ENCODE measurements around the gene PACSIN2.

Gene PACSIN2

GRCh38 chr22:42932197-42932519, 82.8 kb downstream of the PACSIN2 start:
- no peak for TF ChIP-seq CTCF (conservative IDR thresholded peaks at IDR 0.05; ENCODE audit: control insufficient read depth, insufficient read depth, low read depth, low read length)
- DNase-seq (ENCODE audit: low read depth), result no peak
- H3K4me3 ChIP-seq (ENCODE audit: control insufficient read depth, low read depth, low read length), result no peak overlapping the region

- no peak overlapping the region for H3K4me3 ChIP-seq (ENCODE audit: control insufficient read depth, low read depth, low read length)
- peak; percentile 77 for DNase-seq (ENCODE audit: low read depth)
- TF ChIP-seq CTCF (conservative IDR thresholded peaks at IDR 0.05; ENCODE audit: control insufficient read depth, insufficient read depth, low read depth, low read length), result no peak
These were observed 83.3 kb downstream of the PACSIN2 start for GRCh38 chr22:42931421-42932196.

DNA sequence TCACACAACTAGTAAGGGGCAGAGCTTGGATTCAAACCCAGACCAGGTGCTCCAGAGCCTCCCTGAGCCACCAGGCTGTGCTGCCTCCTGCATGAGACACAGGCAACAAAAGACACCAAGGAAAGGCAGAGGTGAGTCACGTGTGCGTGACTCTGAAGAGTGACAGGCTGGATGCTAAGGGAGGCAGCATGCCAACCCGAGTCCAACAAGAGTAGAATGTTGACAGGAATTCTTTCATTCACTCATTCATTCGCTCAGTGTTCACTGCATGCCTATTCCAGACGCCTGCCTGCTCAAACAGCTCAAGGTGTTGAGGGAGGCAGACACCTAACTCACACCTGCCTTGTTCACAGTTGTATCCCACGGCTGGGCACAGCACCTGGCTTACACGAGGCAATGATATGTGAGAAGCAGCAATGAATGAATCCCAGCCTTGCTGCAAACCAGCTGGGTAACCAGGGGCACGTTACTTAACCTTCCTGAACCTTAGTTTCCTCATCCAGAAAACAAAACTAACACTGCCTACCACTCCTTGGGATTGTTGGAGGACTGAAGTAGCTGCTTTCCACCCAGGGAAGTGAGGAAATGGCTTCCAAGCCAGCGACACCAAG, 84.0 kb downstream of the PACSIN2 start:
- no peak overlapping the region for H3K4me3 ChIP-seq (ENCODE audit: control insufficient read depth, low read depth, low read length)
- peak; percentile 69 for DNase-seq (ENCODE audit: low read depth)

GRCh38 chr22:42929838-42930155, 85.2 kb downstream of the PACSIN2 start:
- no peak for TF ChIP-seq CTCF (conservative IDR thresholded peaks at IDR 0.05; ENCODE audit: control insufficient read depth, insufficient read depth, low read depth, low read length)
- H3K4me3 ChIP-seq (ENCODE audit: control insufficient read depth, low read depth, low read length), result no peak overlapping the region
- DNase-seq (ENCODE audit: low read depth), result no peak

More for the DNA sequence above, 84.0 kb downstream of the PACSIN2 start:
- peak; percentile 16 for TF ChIP-seq CTCF (conservative IDR thresholded peaks at IDR 0.05; ENCODE audit: control insufficient read depth, insufficient read depth, low read depth, low read length)

GRCh38 chr22:42928969-42929837, 85.7 kb downstream of the PACSIN2 start:
- DNase-seq (ENCODE audit: low read depth), result peak; percentile 62
- no peak overlapping the region for H3K4me3 ChIP-seq (ENCODE audit: control insufficient read depth, low read depth, low read length)
- no peak for TF ChIP-seq CTCF (conservative IDR thresholded peaks at IDR 0.05; ENCODE audit: control insufficient read depth, insufficient read depth, low read depth, low read length)

DNA sequence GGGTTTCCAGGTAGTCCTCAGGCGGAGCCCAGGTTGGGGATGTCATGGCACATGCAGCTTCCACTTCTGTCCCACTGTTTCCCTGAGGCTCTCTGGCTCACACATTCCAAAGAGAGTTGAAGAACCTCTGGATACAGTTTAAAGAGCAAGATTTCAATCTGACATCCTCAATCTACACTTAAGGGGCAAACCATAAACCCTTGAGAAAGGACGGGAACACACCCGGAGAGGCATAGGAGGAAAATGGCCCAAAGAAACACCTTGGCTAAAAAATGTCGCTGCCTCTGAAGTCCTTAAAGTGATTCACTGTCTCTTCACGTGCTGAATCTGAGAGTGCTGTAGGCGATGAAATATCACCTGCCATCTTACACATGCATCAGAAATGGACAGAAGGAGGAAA, 87.0 kb downstream of the PACSIN2 start:
- TF ChIP-seq CTCF (conservative IDR thresholded peaks at IDR 0.05; ENCODE audit: control insufficient read depth, insufficient read depth, low read depth, low read length), result no peak
- no peak for DNase-seq (ENCODE audit: low read depth)
- no peak overlapping the region for H3K4me3 ChIP-seq (ENCODE audit: control insufficient read depth, low read depth, low read length)
